Natural killer cell (primary cell): ENCODE data around the gene RXRA. TPM values are rescaled to one million over a fixed set of nuclear protein-coding genes. Genes with fewer than 3 reads are reported as not detected.

Source experiments
- ATAC-seq, 3 donors: fragments of 150-1000 bp in 2 of 3; fragments of 200-7000 bp in 1 of 3; cut with Tn5 transposase; 1 replicate in 1 of 3; 2 replicates in 2 of 3; pipeline ENCODE4 v1.10.0; 2021; ENCODE audit warnings: mild to moderate bottlenecking in 2 of 3, moderate library complexity in 2 of 3
- DNase-seq, 2 donors: peaks; one replicate each; pipeline versions ENCODE4 v3.0.0 to v3.0.0-alpha.2; 2013 to 2021; ENCODE audit warnings: mixed read lengths in 1 of 2
- H3K27ac ChIP-seq: one replicate; pipeline ENCODE4 v1.5.1; 2013; ENCODE audit warnings: mild to moderate bottlenecking, low read length
- H3K27me3 ChIP-seq: one replicate; pipeline ENCODE4 v1.6.1; 2013; ENCODE audit warnings: low read length; ENCODE audit not compliant: control insufficient read depth, insufficient read depth
- H3K36me3 ChIP-seq: one replicate; pipeline ENCODE4 v1.6.1; 2013; ENCODE audit warnings: low read length; ENCODE audit not compliant: control insufficient read depth, insufficient read depth
- H3K4me1 ChIP-seq: one replicate; pipeline ENCODE4 v1.6.1; 2013; ENCODE audit warnings: low read length; ENCODE audit not compliant: control insufficient read depth, insufficient read depth
- H3K4me3 ChIP-seq: one replicate; pipeline ENCODE4 v1.5.1; 2013; ENCODE audit warnings: low read length
- H3K9me3 ChIP-seq: one replicate; pipeline ENCODE4 v1.6.1; 2013; ENCODE audit warnings: low read length; ENCODE audit not compliant: control insufficient read depth, insufficient read depth
- H3K27ac Mint-ChIP-seq, 2 donors: one replicate each; pipeline ENCODE4 v1.8.0; 2022; ENCODE audit warnings: mild to moderate bottlenecking in 2 of 2, mixed read lengths in 2 of 2, moderate library complexity in 1 of 2
- H3K27me3 Mint-ChIP-seq, 2 donors: one replicate each; pipeline ENCODE4 v1.8.0; 2022; ENCODE audit warnings: low read depth in 2 of 2, mixed read lengths in 2 of 2
- H3K36me3 Mint-ChIP-seq: one replicate; pipeline ENCODE4 v1.8.0; 2022; ENCODE audit warnings: mixed read lengths
- H3K4me1 Mint-ChIP-seq, 2 donors: one replicate each; pipeline ENCODE4 v1.8.0; 2022; ENCODE audit warnings: mixed read lengths in 2 of 2
- H3K4me3 Mint-ChIP-seq: one replicate; pipeline ENCODE4 v1.8.0; 2022; ENCODE audit warnings: mild to moderate bottlenecking, moderate library complexity, mixed read lengths
- H3K9me3 Mint-ChIP-seq, 2 donors: one replicate each; pipeline ENCODE4 v1.8.0; 2022; ENCODE audit warnings: mixed read lengths in 2 of 2
- WGBS: methylation state at CpG from one replicate; pipeline ENCODE4 v1.1.7; 2013; ENCODE audit warnings: missing lambda C conversion rate; ENCODE audit not compliant: insufficient coverage; 5-methylcytosine and 5-hydroxymethylcytosine counted together
- intact Hi-C: fragments of 100-400 bp; cut with micrococcal nuclease; formaldehyde crosslinking; loops from one replicate; pipeline ENCODE4 v1.14.2; 2022
- total RNA-seq, 4 donors: library from RNA; stranded (reverse); fragments of 120-200 nt in 1 of 4; gene quantifications; one replicate each; pipeline versions ENCODE4 v1.2.3 to v1.2.4, GENCODE V29; 2013 to 2022
- TF ChIP-seq, protein P1 (sequence below): fragments of 200-600 bp; IDR thresholded peaks from one replicate; pipeline ENCODE4 v1.8.0; 2022; ENCODE audit warnings: antibody characterized with exemption

RXRA gene
- total RNA-seq, 3 donors from 2014 or later (not counting 1 experiment from before 2014, with no cell fraction given), result 30.9 to 64.1 (median 42.2) TPM

DNA sequence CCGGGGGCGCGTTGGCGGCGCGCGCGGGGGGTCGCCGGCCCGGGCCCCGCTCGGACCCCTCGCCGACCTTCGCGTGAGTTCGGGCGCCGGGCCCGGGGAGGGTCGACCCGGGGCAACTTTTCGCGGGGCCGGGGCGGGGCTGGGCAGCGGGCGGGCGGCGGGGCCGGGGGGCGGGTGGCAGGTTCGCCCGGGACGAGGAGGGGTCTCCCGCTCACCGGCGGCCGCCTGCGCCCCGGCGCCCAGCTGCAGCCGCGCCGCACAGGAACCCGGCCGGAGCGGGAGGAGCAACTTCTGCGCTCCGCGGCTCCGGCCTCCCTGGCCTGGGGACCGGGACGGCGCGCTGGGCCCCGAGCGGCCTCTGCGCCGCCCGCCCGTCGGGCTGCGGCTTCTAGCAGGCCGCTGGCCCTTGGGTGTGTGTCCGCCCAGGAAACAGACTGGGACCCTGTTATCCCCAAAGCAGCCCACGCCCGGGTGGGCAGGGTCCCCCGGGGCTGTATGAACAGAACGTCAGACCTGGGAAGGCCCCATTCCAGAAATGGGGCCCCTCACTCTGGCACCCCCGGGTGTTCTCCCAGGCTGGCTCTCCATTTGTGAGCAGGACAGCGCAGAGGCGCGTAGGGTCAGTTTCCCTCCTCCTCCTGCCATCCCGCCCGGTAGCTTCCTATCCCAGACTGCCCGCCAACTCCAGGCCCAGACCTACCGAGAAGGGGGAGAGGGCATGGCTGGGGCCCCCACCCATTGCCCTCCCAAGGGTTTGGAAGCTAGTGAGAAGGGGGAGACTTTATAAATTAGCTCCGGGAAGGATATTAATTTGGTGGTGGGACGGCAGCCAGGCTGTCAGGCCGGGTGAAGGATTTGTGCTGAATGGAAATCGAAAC lies 708 bp downstream of the RXRA start:
- peaks cover 0 to 33% of the 10 kb centered on the region in 2 donors for H3K4me1 Mint-ChIP-seq
- no peaks in the 10 kb centered on the region for H3K9me3 Mint-ChIP-seq
- TF ChIP-seq, protein P1, sequence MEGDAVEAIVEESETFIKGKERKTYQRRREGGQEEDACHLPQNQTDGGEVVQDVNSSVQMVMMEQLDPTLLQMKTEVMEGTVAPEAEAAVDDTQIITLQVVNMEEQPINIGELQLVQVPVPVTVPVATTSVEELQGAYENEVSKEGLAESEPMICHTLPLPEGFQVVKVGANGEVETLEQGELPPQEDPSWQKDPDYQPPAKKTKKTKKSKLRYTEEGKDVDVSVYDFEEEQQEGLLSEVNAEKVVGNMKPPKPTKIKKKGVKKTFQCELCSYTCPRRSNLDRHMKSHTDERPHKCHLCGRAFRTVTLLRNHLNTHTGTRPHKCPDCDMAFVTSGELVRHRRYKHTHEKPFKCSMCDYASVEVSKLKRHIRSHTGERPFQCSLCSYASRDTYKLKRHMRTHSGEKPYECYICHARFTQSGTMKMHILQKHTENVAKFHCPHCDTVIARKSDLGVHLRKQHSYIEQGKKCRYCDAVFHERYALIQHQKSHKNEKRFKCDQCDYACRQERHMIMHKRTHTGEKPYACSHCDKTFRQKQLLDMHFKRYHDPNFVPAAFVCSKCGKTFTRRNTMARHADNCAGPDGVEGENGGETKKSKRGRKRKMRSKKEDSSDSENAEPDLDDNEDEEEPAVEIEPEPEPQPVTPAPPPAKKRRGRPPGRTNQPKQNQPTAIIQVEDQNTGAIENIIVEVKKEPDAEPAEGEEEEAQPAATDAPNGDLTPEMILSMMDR, result no peak
- Histone ChIP-seq H3K4me1 (peaks cover 40% of the 10 kb centered on the region), H3K27ac (no peak overlapping the region), H3K27me3 (peaks cover 10% of the 10 kb centered on the region), H3K36me3 (no peaks in the 10 kb centered on the region), H3K4me3 (peak overlapping the region; percentile 45), H3K9me3 (no peaks in the 10 kb centered on the region)
- peak in 1 of 3 donors; percentile 10 for ATAC-seq
- H3K4me3 Mint-ChIP-seq, result peak overlapping the region; percentile 45
- no peak overlapping the region for H3K27ac Mint-ChIP-seq
- peak in 1 of 2 donors; percentile 36 for DNase-seq
- no peaks in the 10 kb centered on the region for H3K36me3 Mint-ChIP-seq
- WGBS, result 3% methylated on average over 83 of the region's 83 CpGs
- intact Hi-C loops, result loop anchor here (10.0 kb wide), 2 partner anchors 68 to 162 kb away; partner anchors contain the start of gene RNU6ATAC
- no peaks in the 10 kb centered on the region for H3K27me3 Mint-ChIP-seq

DNA sequence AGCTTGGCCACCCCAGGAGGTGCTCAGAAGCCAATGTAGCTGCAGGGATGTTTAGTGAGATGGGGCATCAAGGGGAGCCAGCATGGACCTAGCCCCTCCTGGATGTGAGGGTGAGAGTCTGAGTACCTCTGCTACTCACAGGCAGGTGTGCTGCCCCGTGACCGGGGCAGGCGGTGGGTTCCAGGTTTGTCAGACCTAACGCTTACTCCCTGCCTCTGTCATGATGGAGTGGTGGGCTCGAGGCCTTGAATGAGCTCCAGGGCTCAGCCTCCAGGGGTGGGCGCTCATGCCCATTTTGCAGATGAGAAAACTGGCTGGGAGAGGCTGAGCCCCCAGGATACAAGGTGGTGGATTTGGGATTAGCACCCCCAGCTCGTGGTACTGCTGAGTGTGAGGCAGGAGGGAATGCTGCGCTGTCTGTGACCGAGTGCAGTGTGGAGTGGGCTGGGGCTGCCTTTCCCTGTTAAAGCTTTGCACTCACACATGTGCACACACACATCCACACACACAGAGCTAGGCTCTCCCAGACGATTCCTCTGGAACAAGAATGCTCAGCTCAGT lies 1.5 kb downstream of the RXRA start:
- intact Hi-C loops, result loop anchor here (10.0 kb wide), 2 partner anchors 67 to 163 kb away; partner anchors contain the start of gene RNU6ATAC
- peaks cover 10% of the 10 kb centered on the region for H3K27me3 ChIP-seq
- ATAC-seq (no peak), DNase-seq (no peak)
- Mint-ChIP-seq H3K27me3 (no peaks in the 10 kb centered on the region), H3K4me3 (no peak overlapping the region), H3K36me3 (no peaks in the 10 kb centered on the region), H3K9me3 (no peaks in the 10 kb centered on the region), H3K4me1 (peaks cover 0 to 31% of the 10 kb centered on the region in 2 donors), H3K27ac (no peak overlapping the region)
- no peak overlapping the region for H3K27ac ChIP-seq
- H3K4me3 ChIP-seq, result peak overlapping the region; percentile 45
- peaks cover 40% of the 10 kb centered on the region for H3K4me1 ChIP-seq
- 80% methylated on average over 10 of the region's 10 CpGs for WGBS
- H3K36me3 ChIP-seq, result no peaks in the 10 kb centered on the region
- no peaks in the 10 kb centered on the region for H3K9me3 ChIP-seq
- TF ChIP-seq, protein P1, result no peak

DNA sequence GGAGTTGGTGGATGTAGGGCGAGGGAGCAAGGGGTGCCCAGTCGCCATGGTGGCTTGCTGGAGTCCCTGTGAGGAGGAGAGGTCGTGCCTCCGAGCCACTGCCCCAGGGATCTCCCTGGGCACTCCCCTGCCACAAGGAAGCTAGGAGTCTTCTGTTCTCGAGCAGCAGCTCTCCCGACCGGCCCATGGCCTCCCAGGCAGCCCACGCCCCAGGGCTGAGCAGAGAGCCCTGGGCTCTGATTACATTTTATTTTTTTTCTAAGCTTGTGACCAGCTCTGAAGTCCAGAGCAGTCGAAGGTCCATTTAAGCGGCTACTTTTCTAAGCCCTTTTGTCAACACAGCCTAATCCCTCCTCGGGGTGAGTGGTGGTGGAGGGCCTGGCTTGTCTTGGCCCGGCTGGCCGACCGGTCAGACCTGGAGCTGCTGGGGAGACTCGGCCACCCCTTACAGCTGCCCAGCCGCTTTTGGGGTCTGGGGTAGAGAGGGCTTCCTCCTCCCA lies 2.1 kb downstream of the RXRA start:
- Histone ChIP-seq H3K27ac (no peak overlapping the region), H3K27me3 (peaks cover 10% of the 10 kb centered on the region), H3K9me3 (no peaks in the 10 kb centered on the region), H3K4me1 (peaks cover 40% of the 10 kb centered on the region), H3K4me3 (no peak overlapping the region), H3K36me3 (no peaks in the 10 kb centered on the region)
- 92% methylated on average over 14 of the region's 16 CpGs for WGBS
- DNase-seq (no peak), ATAC-seq (no peak)
- H3K27me3 Mint-ChIP-seq, result no peaks in the 10 kb centered on the region
- no peaks in the 10 kb centered on the region for H3K9me3 Mint-ChIP-seq
- TF ChIP-seq, protein P1, result no peak
- no peak overlapping the region for H3K4me3 Mint-ChIP-seq
- intact Hi-C loops, result loop anchor here (10.0 kb wide), 2 partner anchors 66 to 164 kb away; partner anchors contain the start of gene RNU6ATAC
- no peak overlapping the region for H3K27ac Mint-ChIP-seq
- no peaks in the 10 kb centered on the region for H3K36me3 Mint-ChIP-seq
- peaks cover 0 to 28% of the 10 kb centered on the region in 2 donors for H3K4me1 Mint-ChIP-seq
